ENCODE data around the gene MAPK8.

The MAPK8 gene

GRCh38 chr10:48284811-48285210, 21.7 kb upstream of the MAPK8 start:
- no peak for TF ChIP-seq CTCF (IDR thresholded peaks at IDR 0.05; ENCODE audit: low read depth, low read length)
- no peak overlapping the region for H3K4me3 ChIP-seq (replicated peaks in 1 of 2; ENCODE audit: low read depth in 2 of 2, low read length in 2 of 2)
- DNase-seq (ENCODE audit: low read depth in 2 of 2): no peak

DNA sequence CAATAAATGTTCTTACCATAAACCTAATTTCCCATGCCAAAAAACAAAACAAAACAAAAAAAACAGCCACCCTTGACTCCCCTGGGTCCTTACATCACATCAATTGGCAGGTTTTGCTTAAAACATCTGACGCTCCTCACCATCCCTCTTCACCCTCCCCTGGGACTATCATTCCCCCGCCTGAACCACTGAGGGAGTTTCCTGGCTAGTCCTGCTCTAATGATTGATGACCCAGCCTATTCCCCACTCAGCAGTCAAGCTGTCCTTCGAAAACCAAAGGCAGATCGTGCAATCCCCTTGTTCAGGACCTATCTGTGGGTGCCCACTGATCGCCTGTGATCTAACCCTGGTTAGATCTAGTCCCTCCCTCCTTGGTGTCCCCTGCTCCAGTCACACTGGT, 20.8 kb upstream of the MAPK8 start:
- TF ChIP-seq CTCF (IDR thresholded peaks at IDR 0.05; ENCODE audit: low read depth, low read length): no peak
- DNase-seq (ENCODE audit: low read depth in 2 of 2): peak; percentile 2 to 20
- no peak overlapping the region for H3K4me3 ChIP-seq (replicated peaks in 1 of 2; ENCODE audit: low read depth in 2 of 2, low read length in 2 of 2)

DNA sequence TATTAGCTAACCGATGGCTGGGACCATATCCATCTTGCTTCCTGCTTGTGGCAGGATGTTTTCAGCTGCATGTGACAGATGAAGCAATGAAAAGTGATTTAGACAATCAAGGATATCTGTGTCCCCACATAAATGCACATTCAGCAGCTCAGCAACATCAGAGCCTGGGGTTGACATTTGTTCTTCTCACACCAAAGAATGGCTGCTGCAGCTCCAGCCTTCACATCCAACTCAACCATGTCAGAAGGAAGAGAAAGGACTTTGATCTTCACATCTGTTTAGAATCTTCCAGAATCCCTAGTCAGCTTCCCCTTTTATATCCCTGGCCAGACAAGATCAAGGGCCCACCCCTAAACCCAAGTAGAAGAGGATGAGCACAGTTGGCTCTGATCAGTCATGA, 20.1 kb upstream of the MAPK8 start:
- no peak for TF ChIP-seq CTCF (IDR thresholded peaks at IDR 0.05; ENCODE audit: low read depth, low read length)
- H3K4me3 ChIP-seq (replicated peaks in 1 of 2; ENCODE audit: low read depth in 2 of 2, low read length in 2 of 2): no peak overlapping the region
- DNase-seq (ENCODE audit: low read depth in 2 of 2): no peak

DNA sequence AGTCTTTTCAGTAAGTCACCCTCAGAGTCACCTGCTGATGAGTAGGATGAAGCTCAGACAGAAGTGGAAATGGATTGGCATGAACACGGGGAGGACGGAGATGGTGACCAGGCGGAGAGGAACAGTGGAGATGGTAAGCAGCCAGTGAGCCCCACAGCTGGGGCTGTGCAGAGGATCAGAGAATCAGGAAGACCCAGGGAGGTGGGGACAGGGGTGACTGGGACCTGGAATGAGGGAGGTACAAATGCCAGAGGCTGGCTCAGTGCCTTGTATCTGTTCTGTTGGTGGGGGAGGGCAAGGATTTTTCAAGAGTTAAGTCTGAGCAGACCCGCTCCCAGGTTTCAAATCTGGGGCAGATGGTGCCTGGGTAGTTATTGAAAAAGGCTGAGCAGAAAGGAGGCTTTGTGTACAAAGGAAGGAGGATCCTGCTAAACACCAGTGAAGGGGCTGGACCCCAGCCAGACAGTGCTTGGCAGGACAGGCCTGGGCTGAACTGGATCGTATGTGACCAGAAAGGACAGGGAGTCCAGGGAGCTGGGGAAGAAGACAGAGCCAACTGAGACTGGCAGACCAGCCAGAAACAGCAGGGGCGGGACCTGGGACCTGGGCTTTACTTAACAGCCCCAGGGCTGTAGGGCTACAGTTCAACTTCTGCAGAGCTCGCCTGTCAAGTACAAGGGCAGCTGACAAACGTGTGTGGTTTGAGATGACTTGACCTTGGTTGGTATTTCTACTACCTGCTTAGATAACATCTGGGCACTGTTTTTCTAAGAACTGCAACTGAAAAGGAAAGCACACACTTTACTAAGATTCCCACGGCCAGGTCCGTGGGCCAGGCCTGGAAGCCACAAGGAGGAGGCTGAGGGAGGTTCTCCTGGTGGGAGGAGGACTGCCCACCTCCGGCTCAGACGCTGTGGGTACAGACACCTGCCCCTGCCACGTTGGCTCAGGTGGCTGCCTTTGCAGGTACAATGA, 18.8 kb upstream of the MAPK8 start:
- peak in 1 of 2 donors; percentile 5 for DNase-seq (ENCODE audit: low read depth in 2 of 2)
- H3K4me3 ChIP-seq (replicated peaks in 1 of 2; ENCODE audit: low read depth in 2 of 2, low read length in 2 of 2): no peak overlapping the region
- TF ChIP-seq CTCF (IDR thresholded peaks at IDR 0.05; ENCODE audit: low read depth, low read length): no peak

GRCh38 chr10:48288661-48289060, 17.8 kb upstream of the MAPK8 start:
- no peak for DNase-seq (ENCODE audit: low read depth in 2 of 2)
- TF ChIP-seq CTCF (IDR thresholded peaks at IDR 0.05; ENCODE audit: low read depth, low read length): no peak
- no peak overlapping the region for H3K4me3 ChIP-seq (replicated peaks in 1 of 2; ENCODE audit: low read depth in 2 of 2, low read length in 2 of 2)

DNA sequence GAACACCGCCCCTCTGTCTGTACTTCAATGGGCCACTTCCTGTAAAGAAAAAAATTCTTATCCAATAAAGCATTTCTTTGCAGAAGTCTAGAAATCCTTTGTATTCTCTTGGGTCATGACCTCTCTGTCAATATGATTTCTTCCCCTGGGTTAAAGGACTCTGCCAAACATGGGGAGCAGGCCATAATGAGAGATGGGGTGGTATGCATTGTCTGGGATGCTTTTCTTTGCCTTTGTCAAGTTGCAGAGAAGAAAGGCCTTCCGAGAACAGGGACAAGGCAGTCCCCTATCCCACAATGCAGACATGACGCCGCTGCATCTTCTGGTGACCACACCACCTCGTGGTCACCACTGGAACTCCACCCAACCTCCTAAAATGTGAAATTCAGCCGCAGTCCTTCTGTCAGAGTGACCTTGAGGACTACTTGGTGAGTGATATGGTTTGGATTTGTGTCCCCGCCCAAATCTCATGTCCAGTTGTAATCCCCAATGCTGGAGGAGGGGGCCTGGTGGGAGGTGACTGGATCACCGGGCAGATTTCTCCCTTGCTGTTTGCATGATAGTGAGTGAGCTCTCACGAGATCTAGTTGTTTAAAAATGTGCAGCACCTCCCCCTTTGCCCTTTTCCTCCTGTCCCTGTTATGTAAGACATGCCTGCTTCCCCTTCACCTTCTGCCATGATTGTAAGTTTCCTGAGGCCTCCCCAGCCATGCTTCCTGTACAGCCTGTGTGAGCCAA, 16.8 kb upstream of the MAPK8 start:
- DNase-seq (ENCODE audit: low read depth in 2 of 2): peak; percentile 57 to 63
- TF ChIP-seq CTCF (IDR thresholded peaks at IDR 0.05; ENCODE audit: low read depth, low read length): peak; percentile 84
- H3K4me3 ChIP-seq (replicated peaks in 1 of 2; ENCODE audit: low read depth in 2 of 2, low read length in 2 of 2): no peak overlapping the region
